Embryonic facial prominence (tissue), 1 donor: ENCODE measurements around the gene PRKCB.

Experiments
- DNase-seq: peaks from one replicate; pipeline ENCODE4 v3.0.0-alpha.2; 2016; ENCODE audit errors: extremely low spot score

Gene PRKCB

GRCh38 chr16:23966597-23967394 lies 131.0 kb downstream of the PRKCB start:
- no peak for DNase-seq

- no peak for DNase-seq
Observed at GRCh38 chr16:23967775-23968174, 132.0 kb downstream of the PRKCB start.

- DNase-seq: no peak
Observed at GRCh38 chr16:23968176-23968575, 132.4 kb downstream of the PRKCB start.

GRCh38 chr16:23969468-23970297 lies 133.9 kb downstream of the PRKCB start:
- DNase-seq: no peak

GRCh38 chr16:23974223-23974622 lies 138.4 kb downstream of the PRKCB start:
- DNase-seq: no peak

- DNase-seq: no peak
Observed at GRCh38 chr16:23975293-23975692, 139.5 kb downstream of the PRKCB start.

GRCh38 chr16:23976091-23976490 lies 140.3 kb downstream of the PRKCB start:
- no peak for DNase-seq

GRCh38 chr16:23976524-23976923 lies 140.7 kb downstream of the PRKCB start:
- no peak for DNase-seq

GRCh38 chr16:23979441-23979840 lies 143.7 kb downstream of the PRKCB start:
- no peak for DNase-seq

GRCh38 chr16:23979982-23980381 lies 144.2 kb downstream of the PRKCB start:
- no peak for DNase-seq

GRCh38 chr16:23981429-23982399 lies 145.9 kb downstream of the PRKCB start:
- DNase-seq: no peak

- no peak for DNase-seq
Observed at GRCh38 chr16:23986455-23986854, 150.7 kb downstream of the PRKCB start.

GRCh38 chr16:23987443-23987842 lies 151.7 kb downstream of the PRKCB start:
- DNase-seq: no peak

- DNase-seq: no peak
Observed at GRCh38 chr16:23990507-23990906, 154.7 kb downstream of the PRKCB start.

GRCh38 chr16:23991066-23991465 lies 155.3 kb downstream of the PRKCB start:
- no peak for DNase-seq

GRCh38 chr16:23994615-23995014 lies 158.8 kb downstream of the PRKCB start:
- DNase-seq: no peak

GRCh38 chr16:23996258-23996955 lies 160.6 kb downstream of the PRKCB start:
- DNase-seq: no peak

- DNase-seq: no peak
Observed at GRCh38 chr16:23998771-23999170, 163.0 kb downstream of the PRKCB start.

- no peak for DNase-seq
Observed at GRCh38 chr16:23999663-24000062, 163.9 kb downstream of the PRKCB start.

- no peak for DNase-seq
Observed at GRCh38 chr16:24001710-24002109, 165.9 kb downstream of the PRKCB start.

- DNase-seq: no peak
Observed at GRCh38 chr16:24002619-24003018, 166.8 kb downstream of the PRKCB start.
